Measurements from ENCODE around the gene ALOX5.

DNA sequence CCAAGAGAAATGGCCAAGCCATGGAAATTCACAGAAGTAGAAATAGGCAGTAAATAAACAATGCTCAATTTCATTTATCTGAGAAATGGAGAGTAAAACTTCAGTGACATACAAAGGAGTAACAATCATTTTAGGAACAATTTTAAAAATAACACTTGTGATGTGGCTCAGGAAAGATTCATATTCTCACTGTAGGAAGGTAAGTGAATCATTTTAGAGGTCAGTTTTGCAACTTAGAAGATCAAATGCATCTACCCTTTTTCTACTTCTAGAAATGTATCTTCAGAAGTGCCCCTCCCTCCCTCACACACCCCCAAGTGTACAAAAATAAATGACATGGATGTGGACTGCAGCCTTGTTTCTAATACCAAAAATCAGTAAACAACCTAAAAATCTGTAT is 78.3 kb downstream of the ALOX5 start:
- TF ChIP-seq POLR2A (IDR thresholded peaks at IDR 0.05; ENCODE audit: low read depth, low read length) (no peak), FOS (IDR thresholded peaks at IDR 0.05; ENCODE audit: borderline replicate concordance, extremely low read depth, insufficient read length) (no peak)
